HEK293T (cell line): Measurements from ENCODE around the gene DDX18.

Experiments used
- FOXM1 ChIP-seq: fragments of 450-650 bp; IDR thresholded peaks from 2 replicates; pipeline ENCODE4 v1.6.1; 2017; ENCODE audit warnings: mild to moderate bottlenecking, borderline replicate concordance
- SP1 ChIP-seq: fragments of 450-650 bp; IDR thresholded peaks from 2 replicates; pipeline ENCODE4 v1.6.1; 2017

- no peak for TF ChIP-seq FOXM1
- TF ChIP-seq SP1, result no peak
Observed at GRCh38 chr2:117832905-117833613, 18.6 kb downstream of the DDX18 start.
